CD14-positive monocyte (primary cell): ENCODE measurements around the gene CACNA1H. TPM values are rescaled to one million over a fixed set of nuclear protein-coding genes. Genes with fewer than 3 reads are reported as not detected.

ENCODE experiments used
- DNase-seq, 3 donors: peaks; one replicate each; pipeline ENCODE4 v3.0.0-alpha.2; 2011 to 2022
- H2AFZ ChIP-seq: 2 replicates; pipeline ENCODE4 v1.6.0; 2012; ENCODE audit warnings: mild to moderate bottlenecking, low read depth, low read length, inconsistent platforms; ENCODE audit not compliant: insufficient read depth, poor library complexity, severe bottlenecking
- H3K27ac ChIP-seq, 2 donors: 1 replicate in 1 of 2; 2 replicates in 1 of 2; pipeline ENCODE4 v1.5.1; 2012 to 2013; ENCODE audit warnings: low read length in 2 of 2, control low read depth in 1 of 2, inconsistent platforms in 1 of 2, low read depth in 1 of 2, mild to moderate bottlenecking in 1 of 2
- H3K27me3 ChIP-seq, 2 donors: one replicate each; pipeline versions ENCODE4 v1.6.0 to v1.6.1; 2011 to 2013; ENCODE audit warnings: low read length in 2 of 2; ENCODE audit not compliant: control insufficient read depth in 2 of 2, insufficient read depth in 2 of 2
- H3K36me3 ChIP-seq, 2 donors: replicated peaks in 1 of 2; 1 replicate in 1 of 2; 2 replicates in 1 of 2; pipeline versions ENCODE4 v1.5.1 to v1.6.1; 2012 to 2013; ENCODE audit warnings: low read length in 2 of 2, control low read depth in 1 of 2, inconsistent platforms in 1 of 2, mild to moderate bottlenecking in 1 of 2; ENCODE audit not compliant: insufficient read depth in 2 of 2, control insufficient read depth in 1 of 2
- H3K4me1 ChIP-seq, 2 donors: 1 replicate in 1 of 2; 2 replicates in 1 of 2; pipeline versions ENCODE4 v1.5.1 to v1.6.1; 2012 to 2013; ENCODE audit warnings: low read length in 2 of 2, control low read depth in 1 of 2, inconsistent platforms in 1 of 2, mild to moderate bottlenecking in 1 of 2, moderate library complexity in 1 of 2; ENCODE audit not compliant: insufficient read depth in 2 of 2, control insufficient read depth in 1 of 2
- H3K4me2 ChIP-seq: replicated peaks from 2 replicates; pipeline ENCODE3; 2012; ENCODE audit warnings: low read length, moderate library complexity, mild to moderate bottlenecking; ENCODE audit not compliant: poor library complexity, severe bottlenecking; ENCODE audit errors: extremely low read depth
- H3K4me3 ChIP-seq, 3 experiments: fragments of 200-600 bp in 1 of 3; sonication (generic) in 1 of 3; replicated peaks in 1 of 3; 1 replicate in 2 of 3; 2 replicates in 1 of 3; pipeline ENCODE4 v1.5.1; 2011 to 2013; ENCODE audit warnings: low read length in 3 of 3, mild to moderate bottlenecking in 3 of 3, control low read depth in 2 of 3, low read depth in 2 of 3, inconsistent platforms in 1 of 3, moderate library complexity in 1 of 3
- H3K79me2 ChIP-seq: 2 replicates; pipeline ENCODE4 v1.6.0; 2012; ENCODE audit warnings: mild to moderate bottlenecking, control low read depth, inconsistent platforms, low read length, moderate library complexity; ENCODE audit not compliant: insufficient read depth
- H3K9ac ChIP-seq: 2 replicates; pipeline ENCODE4 v1.6.0; 2017; ENCODE audit warnings: low read length, mild to moderate bottlenecking; ENCODE audit not compliant: insufficient read depth, poor library complexity, severe bottlenecking
- H3K9me3 ChIP-seq, 2 donors: replicated peaks in 1 of 2; 1 replicate in 1 of 2; 2 replicates in 1 of 2; pipeline versions ENCODE4 v1.5.1 to v1.6.1; 2012 to 2013; ENCODE audit warnings: low read length in 2 of 2, control low read depth in 1 of 2; ENCODE audit not compliant: control insufficient read depth in 1 of 2, insufficient read depth in 1 of 2
- H4K20me1 ChIP-seq: 2 replicates; pipeline ENCODE4 v1.6.0; 2012; ENCODE audit warnings: mild to moderate bottlenecking, low read length, control low read depth, moderate library complexity; ENCODE audit not compliant: insufficient read depth
- H3K27ac Mint-ChIP-seq, 7 donors: one replicate each; pipeline ENCODE4 v1.8.0; 2020; ENCODE audit warnings: mild to moderate bottlenecking in 7 of 7, mixed read lengths in 7 of 7, moderate library complexity in 6 of 7, inconsistent platforms in 2 of 7
- H3K27me3 Mint-ChIP-seq, 3 donors: one replicate each; pipeline ENCODE4 v1.8.0; 2021 to 2022; ENCODE audit warnings: low read depth in 3 of 3, mild to moderate bottlenecking in 3 of 3, mixed read lengths in 3 of 3, moderate library complexity in 3 of 3, inconsistent platforms in 1 of 3
- H3K36me3 Mint-ChIP-seq, 2 donors: one replicate each; pipeline ENCODE4 v1.8.0; 2020; ENCODE audit warnings: mixed read lengths in 2 of 2, inconsistent platforms in 1 of 2, mild to moderate bottlenecking in 1 of 2
- H3K4me1 Mint-ChIP-seq: one replicate; pipeline ENCODE4 v1.8.0; 2020; ENCODE audit warnings: mild to moderate bottlenecking, mixed read lengths
- H3K4me3 Mint-ChIP-seq, 2 donors: one replicate each; pipeline ENCODE4 v1.8.0; 2020; ENCODE audit warnings: mild to moderate bottlenecking in 2 of 2, mixed read lengths in 2 of 2, moderate library complexity in 1 of 2
- H3K9me3 Mint-ChIP-seq, 7 donors: one replicate each; pipeline ENCODE4 v1.8.0; 2020 to 2022; ENCODE audit warnings: mixed read lengths in 7 of 7, mild to moderate bottlenecking in 6 of 7, moderate library complexity in 6 of 7, inconsistent platforms in 2 of 7
- WGBS: methylation state at CpG from one replicate; pipeline ENCODE4 v1.1.5; 2013; ENCODE audit warnings: missing lambda C conversion rate; ENCODE audit not compliant: insufficient coverage; 5-methylcytosine and 5-hydroxymethylcytosine counted together
- intact Hi-C, 2 donors: fragments of 100-400 bp; cut with micrococcal nuclease; formaldehyde crosslinking; loops; one replicate each; pipeline versions ENCODE4 v1.15.0 to v1.15.1; 2023
- polyA plus RNA-seq, 3 donors: library from polyadenylated mRNA; depleted of rRNA in 1 of 3; unstranded in 2 of 3; stranded (reverse) in 1 of 3; fragments of 300-500 nt in 2 of 3; fragments of >200 nt in 1 of 3; fragmentation: Illumina TruSeq in 2 of 3; gene quantifications; 1 replicate in 2 of 3; 2 replicates in 1 of 3; pipeline ENCODE4 v1.2.3, GENCODE V29; 2012 to 2021
- TF ChIP-seq, protein P1 (sequence below): fragments of 200-600 bp; IDR thresholded peaks from one replicate; pipeline ENCODE4 v1.8.0; 2022; ENCODE audit warnings: antibody characterized with exemption, mild to moderate bottlenecking

CACNA1H gene
- polyA plus RNA-seq, 3 donors = not detected

DNA sequence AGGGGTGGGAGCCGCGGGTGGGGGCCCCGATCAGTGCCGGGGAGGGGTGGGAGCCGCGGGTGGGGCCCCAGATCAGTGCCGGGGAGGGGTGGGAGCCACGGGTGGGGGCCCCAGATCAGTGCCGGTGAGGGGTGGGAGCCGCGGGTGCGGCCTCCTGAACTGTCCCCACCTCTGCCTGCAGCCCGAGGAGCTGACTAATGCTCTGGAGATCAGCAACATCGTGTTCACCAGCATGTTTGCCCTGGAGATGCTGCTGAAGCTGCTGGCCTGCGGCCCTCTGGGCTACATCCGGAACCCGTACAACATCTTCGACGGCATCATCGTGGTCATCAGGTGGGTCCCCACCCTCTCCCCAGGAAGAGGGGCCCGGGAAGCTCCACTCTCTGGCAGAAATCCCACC, 52.0 kb downstream of the CACNA1H start:
- no peaks in the 10 kb centered on the region for H3K27me3 ChIP-seq
- Mint-ChIP-seq H3K27me3 (no peaks in the 10 kb centered on the region), H3K36me3 (no peaks in the 10 kb centered on the region), H3K9me3 (peaks cover 0 to 6% (median 2%) of the 10 kb centered on the region in 7 donors), H3K4me1 (no peaks in the 10 kb centered on the region), H3K27ac (no peak overlapping the region), H3K4me3 (no peak overlapping the region)
- no peaks in the 10 kb centered on the region for H3K4me1 ChIP-seq
- no peak overlapping the region for H3K4me3 ChIP-seq
- no peak for DNase-seq
- 89% methylated on average over 15 of the region's 21 CpGs for WGBS
- H3K9ac ChIP-seq = no peak overlapping the region
- H3K9me3 ChIP-seq = peaks cover 0 to 2% of the 10 kb centered on the region in 2 donors
- no peak overlapping the region for H2AFZ ChIP-seq
- H3K36me3 ChIP-seq = no peaks in the 10 kb centered on the region
- H3K4me2 ChIP-seq = no peak overlapping the region
- intact Hi-C loops = no loop called here
- TF ChIP-seq, protein P1, sequence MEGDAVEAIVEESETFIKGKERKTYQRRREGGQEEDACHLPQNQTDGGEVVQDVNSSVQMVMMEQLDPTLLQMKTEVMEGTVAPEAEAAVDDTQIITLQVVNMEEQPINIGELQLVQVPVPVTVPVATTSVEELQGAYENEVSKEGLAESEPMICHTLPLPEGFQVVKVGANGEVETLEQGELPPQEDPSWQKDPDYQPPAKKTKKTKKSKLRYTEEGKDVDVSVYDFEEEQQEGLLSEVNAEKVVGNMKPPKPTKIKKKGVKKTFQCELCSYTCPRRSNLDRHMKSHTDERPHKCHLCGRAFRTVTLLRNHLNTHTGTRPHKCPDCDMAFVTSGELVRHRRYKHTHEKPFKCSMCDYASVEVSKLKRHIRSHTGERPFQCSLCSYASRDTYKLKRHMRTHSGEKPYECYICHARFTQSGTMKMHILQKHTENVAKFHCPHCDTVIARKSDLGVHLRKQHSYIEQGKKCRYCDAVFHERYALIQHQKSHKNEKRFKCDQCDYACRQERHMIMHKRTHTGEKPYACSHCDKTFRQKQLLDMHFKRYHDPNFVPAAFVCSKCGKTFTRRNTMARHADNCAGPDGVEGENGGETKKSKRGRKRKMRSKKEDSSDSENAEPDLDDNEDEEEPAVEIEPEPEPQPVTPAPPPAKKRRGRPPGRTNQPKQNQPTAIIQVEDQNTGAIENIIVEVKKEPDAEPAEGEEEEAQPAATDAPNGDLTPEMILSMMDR = no peak
- no peak overlapping the region for H3K27ac ChIP-seq
- no peaks in the 10 kb centered on the region for H4K20me1 ChIP-seq
- no peaks in the 10 kb centered on the region for H3K79me2 ChIP-seq

DNA sequence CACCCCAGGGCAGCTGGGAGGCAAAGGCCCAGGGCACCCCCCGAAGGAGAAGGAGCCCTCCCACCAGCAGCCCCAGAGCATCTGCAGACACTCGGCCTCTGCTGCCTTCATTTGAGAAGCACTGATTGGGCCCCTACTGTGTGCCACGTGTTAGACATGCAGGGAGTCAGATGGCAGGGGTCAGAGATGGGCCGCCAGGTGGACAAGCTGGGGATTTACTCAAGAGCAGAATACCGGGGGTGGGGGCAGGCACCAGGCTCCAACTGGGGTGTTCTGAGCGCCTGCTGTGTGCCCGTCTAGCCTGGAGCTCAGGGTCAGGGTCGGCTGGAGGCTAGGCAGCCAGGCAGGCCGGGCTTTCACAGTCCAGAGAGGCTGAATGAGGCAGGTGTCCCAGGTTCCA, 53.4 kb downstream of the CACNA1H start:
- no peak overlapping the region for H2AFZ ChIP-seq
- H3K36me3 ChIP-seq = no peaks in the 10 kb centered on the region
- no peaks in the 10 kb centered on the region for H4K20me1 ChIP-seq
- Mint-ChIP-seq H3K27ac (no peak overlapping the region), H3K36me3 (no peaks in the 10 kb centered on the region), H3K4me1 (no peaks in the 10 kb centered on the region), H3K4me3 (no peak overlapping the region), H3K9me3 (peaks cover 0 to 3% (median 0%) of the 10 kb centered on the region in 7 donors), H3K27me3 (no peaks in the 10 kb centered on the region)
- no peak overlapping the region for H3K4me2 ChIP-seq
- H3K4me1 ChIP-seq = no peaks in the 10 kb centered on the region
- no peaks in the 10 kb centered on the region for H3K27me3 ChIP-seq
- intact Hi-C loops = no loop called here
- no peak overlapping the region for H3K9ac ChIP-seq
- H3K9me3 ChIP-seq = no peaks in the 10 kb centered on the region
- no peak overlapping the region for H3K27ac ChIP-seq
- WGBS = 84% methylated on average over 8 of the region's 9 CpGs
- DNase-seq = no peak
- no peak overlapping the region for H3K4me3 ChIP-seq
- H3K79me2 ChIP-seq = no peaks in the 10 kb centered on the region
- TF ChIP-seq, protein P1 = no peak
